Loucy (cell line): ENCODE data around the gene MAP3K5.

Experiments used
- EZH2phosphoT487 ChIP-seq: fragments of 200-600 bp; IDR thresholded peaks from 2 replicates; pipeline ENCODE4 v1.6.1; 2018; ENCODE audit warnings: antibody characterized with exemption, mild to moderate bottlenecking, moderate library complexity, borderline replicate concordance
- TF ChIP-seq, protein P1 (sequence below): fragments of 200-600 bp; sonication (generic); conservative IDR thresholded peaks from 2 replicates; pipeline ENCODE4 v1.5.1; 2014; ENCODE audit warnings: mild to moderate bottlenecking, antibody characterized with exemption, low read length

DNA sequence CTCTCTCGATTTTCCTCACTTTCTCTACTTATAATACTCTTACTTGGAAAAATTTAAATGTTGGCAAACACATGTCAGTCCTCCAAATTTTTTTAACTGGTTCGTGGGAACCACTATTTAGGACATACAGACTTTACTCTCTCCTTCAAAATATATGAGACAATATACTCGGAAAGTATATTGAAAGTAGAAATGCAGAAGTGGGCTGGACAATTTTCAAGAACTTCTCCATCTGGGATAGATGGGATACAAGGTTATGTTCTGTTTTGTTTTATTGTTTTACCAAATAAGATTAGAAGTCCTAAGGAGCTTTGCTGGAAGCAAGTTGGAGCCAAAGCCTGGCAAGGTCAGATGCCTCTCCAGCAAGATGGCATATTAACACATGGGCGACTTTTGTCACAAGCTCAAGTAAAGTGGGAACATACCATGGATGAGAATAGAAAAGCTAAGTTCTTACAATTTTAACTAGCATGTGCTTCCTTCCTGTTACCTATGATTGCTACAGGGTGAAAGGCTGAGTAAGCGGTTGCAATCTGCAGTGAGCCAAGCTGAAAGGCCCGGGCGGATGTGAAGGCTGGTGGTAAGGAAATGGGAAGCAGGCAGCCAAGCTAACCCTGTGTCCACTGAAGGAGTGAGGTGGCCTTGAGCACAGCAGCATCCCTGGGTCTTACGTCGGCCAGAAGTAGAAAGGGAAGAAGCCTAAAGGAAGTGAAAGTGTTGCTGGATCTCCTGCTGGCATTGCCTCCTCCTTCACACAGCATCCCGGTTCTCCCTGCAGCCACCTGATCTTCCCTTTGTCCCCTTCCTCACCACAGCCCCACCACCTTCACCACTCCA lies 7.1 kb downstream of the MAP3K5 start:
- TF ChIP-seq, protein P1, sequence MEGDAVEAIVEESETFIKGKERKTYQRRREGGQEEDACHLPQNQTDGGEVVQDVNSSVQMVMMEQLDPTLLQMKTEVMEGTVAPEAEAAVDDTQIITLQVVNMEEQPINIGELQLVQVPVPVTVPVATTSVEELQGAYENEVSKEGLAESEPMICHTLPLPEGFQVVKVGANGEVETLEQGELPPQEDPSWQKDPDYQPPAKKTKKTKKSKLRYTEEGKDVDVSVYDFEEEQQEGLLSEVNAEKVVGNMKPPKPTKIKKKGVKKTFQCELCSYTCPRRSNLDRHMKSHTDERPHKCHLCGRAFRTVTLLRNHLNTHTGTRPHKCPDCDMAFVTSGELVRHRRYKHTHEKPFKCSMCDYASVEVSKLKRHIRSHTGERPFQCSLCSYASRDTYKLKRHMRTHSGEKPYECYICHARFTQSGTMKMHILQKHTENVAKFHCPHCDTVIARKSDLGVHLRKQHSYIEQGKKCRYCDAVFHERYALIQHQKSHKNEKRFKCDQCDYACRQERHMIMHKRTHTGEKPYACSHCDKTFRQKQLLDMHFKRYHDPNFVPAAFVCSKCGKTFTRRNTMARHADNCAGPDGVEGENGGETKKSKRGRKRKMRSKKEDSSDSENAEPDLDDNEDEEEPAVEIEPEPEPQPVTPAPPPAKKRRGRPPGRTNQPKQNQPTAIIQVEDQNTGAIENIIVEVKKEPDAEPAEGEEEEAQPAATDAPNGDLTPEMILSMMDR: no peak
- TF ChIP-seq EZH2phosphoT487: no peak
